ENCODE results near the gene KBTBD12. TPM values are rescaled to one million over a fixed set of nuclear protein-coding genes. Genes with fewer than 3 reads are reported as not detected.

KBTBD12 gene
- total RNA-seq, 1 donor: under 0.01 TPM

DNA sequence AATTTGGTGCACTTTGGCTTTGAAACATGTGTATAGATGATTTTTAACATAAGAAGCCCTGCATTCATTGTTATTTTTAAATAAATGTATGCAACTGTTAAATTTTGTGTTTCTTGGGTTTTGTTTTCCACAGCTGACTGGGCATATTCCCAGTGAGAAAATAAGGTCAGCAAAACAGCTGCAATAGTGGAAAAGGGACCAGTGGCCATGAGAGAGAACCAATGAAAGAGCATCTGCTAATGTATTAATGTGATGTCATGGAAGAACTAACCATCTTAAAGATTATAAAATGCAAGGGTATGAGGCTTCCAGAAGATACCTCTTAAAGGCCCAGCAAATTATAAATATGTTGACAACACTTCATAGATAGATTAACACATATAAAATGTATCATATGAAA is 31.0 kb upstream of the KBTBD12 start:
- TF ChIP-seq, protein P1, sequence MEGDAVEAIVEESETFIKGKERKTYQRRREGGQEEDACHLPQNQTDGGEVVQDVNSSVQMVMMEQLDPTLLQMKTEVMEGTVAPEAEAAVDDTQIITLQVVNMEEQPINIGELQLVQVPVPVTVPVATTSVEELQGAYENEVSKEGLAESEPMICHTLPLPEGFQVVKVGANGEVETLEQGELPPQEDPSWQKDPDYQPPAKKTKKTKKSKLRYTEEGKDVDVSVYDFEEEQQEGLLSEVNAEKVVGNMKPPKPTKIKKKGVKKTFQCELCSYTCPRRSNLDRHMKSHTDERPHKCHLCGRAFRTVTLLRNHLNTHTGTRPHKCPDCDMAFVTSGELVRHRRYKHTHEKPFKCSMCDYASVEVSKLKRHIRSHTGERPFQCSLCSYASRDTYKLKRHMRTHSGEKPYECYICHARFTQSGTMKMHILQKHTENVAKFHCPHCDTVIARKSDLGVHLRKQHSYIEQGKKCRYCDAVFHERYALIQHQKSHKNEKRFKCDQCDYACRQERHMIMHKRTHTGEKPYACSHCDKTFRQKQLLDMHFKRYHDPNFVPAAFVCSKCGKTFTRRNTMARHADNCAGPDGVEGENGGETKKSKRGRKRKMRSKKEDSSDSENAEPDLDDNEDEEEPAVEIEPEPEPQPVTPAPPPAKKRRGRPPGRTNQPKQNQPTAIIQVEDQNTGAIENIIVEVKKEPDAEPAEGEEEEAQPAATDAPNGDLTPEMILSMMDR (IDR thresholded peaks at IDR 0.05; ENCODE audit: insufficient read depth, low read length): no peak
- H3K4me3 ChIP-seq (ENCODE audit: low read depth, low read length): no peak overlapping the region
- no peak for DNase-seq (ENCODE audit: low read depth)

DNA sequence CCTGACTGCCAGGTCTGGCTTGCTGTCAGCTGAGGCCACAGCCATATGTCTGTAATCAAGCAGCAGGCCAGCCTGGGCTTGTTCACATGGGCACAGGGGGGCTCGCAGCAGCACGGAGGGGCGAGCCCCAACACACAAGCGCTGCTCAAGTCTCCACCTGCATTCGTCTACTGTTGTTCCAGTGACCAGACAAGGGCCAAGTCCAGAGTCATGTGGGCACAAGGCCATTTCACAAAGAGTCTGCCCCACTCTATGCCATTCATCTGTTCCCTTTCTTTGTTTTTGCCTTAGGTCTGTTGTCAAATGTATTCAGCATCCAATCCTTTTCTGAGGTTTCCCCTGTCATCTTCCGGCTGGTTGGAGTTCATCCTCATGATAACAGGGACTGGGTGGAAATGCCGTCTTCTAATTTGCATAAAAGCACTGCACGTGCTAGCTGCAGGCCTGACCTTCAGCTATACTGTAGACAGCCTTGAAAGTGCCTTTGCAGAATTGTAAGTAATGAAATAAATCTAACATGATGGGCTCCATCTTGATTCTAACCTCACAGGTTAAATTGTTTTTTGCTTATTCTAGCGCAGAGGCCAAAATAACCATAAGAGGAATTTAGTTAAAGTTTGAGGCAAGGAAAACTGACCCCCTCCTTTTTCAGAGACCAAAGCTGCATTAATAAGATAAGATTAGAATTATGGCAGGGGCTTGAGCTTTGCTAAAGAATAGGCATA is 28.6 kb upstream of the KBTBD12 start:
- TF ChIP-seq, protein P1 (IDR thresholded peaks at IDR 0.05; ENCODE audit: insufficient read depth, low read length): no peak
- no peak overlapping the region for H3K4me3 ChIP-seq (ENCODE audit: low read depth, low read length)
- no peak for DNase-seq (ENCODE audit: low read depth)

- H3K4me3 ChIP-seq (ENCODE audit: low read depth, low read length): no peak overlapping the region
- DNase-seq (ENCODE audit: low read depth): no peak
- TF ChIP-seq, protein P1 (IDR thresholded peaks at IDR 0.05; ENCODE audit: insufficient read depth, low read length): no peak
Observed at GRCh38 chr3:127886956-127887231, 28.1 kb upstream of the KBTBD12 start.

- no peak overlapping the region for H3K4me3 ChIP-seq (ENCODE audit: low read depth, low read length)
- TF ChIP-seq, protein P1 (IDR thresholded peaks at IDR 0.05; ENCODE audit: insufficient read depth, low read length): no peak
- DNase-seq (ENCODE audit: low read depth): no peak
Observed at GRCh38 chr3:127887321-127887720, 27.7 kb upstream of the KBTBD12 start.

- TF ChIP-seq, protein P1 (IDR thresholded peaks at IDR 0.05; ENCODE audit: insufficient read depth, low read length): no peak
- DNase-seq (ENCODE audit: low read depth): peak; percentile 27
- H3K4me3 ChIP-seq (ENCODE audit: low read depth, low read length): no peak overlapping the region
Observed at GRCh38 chr3:127888156-127888555, 26.9 kb upstream of the KBTBD12 start.

- no peak for DNase-seq (ENCODE audit: low read depth)
- no peak overlapping the region for H3K4me3 ChIP-seq (ENCODE audit: low read depth, low read length)
- TF ChIP-seq, protein P1 (IDR thresholded peaks at IDR 0.05; ENCODE audit: insufficient read depth, low read length): no peak
Observed at GRCh38 chr3:127888564-127889107, 26.4 kb upstream of the KBTBD12 start.

DNA sequence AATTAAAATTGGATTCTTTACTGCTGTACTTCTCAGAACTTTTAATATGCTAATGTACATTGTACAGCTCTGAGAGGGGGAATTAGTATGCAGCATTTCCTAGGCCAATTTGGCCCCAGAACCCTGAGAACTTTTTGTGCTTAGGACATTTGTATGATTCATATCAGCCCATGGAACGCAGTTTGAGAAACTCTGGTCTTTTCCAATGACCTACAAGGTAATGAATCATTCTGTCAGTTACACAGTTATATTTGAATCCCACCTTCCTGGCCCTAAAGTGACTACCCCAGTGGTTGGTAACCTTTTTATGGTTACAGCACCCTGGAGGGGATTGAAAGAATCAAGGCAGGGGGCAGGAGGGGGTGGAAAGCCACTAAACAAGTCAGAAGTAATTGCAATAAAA is 25.6 kb upstream of the KBTBD12 start:
- TF ChIP-seq, protein P1 (IDR thresholded peaks at IDR 0.05; ENCODE audit: insufficient read depth, low read length): no peak
- DNase-seq (ENCODE audit: low read depth): peak; percentile 78
- no peak overlapping the region for H3K4me3 ChIP-seq (ENCODE audit: low read depth, low read length)
